Neural progenitor cell (in vitro differentiated cells): ENCODE data around the gene SSBP3. TPM values are rescaled to one million over a fixed set of nuclear protein-coding genes. Genes with fewer than 3 reads are reported as not detected.

ENCODE experiments used
- DNase-seq: peaks from one replicate; pipeline ENCODE4 v3.0.0-alpha.2; 2016; ENCODE audit warnings: low spot score
- H2AFZ ChIP-seq: fragments of 200-600 bp; sonication (generic); replicated peaks from 2 replicates; pipeline ENCODE4 v1.6.1; 2016; ENCODE audit warnings: antibody characterized with exemption
- H3F3A ChIP-seq: fragments of 200-600 bp; sonication (generic); 2 replicates; pipeline ENCODE4 v1.6.1; 2016; ENCODE audit warnings: antibody characterized with exemption, low read depth
- H3K27ac ChIP-seq: fragments of 200-600 bp; sonication (generic); 2 replicates; pipeline ENCODE4 v1.5.1; 2016; ENCODE audit warnings: mild to moderate bottlenecking
- H3K27me3 ChIP-seq: fragments of 200-600 bp; sonication (generic); 2 replicates; pipeline ENCODE4 v1.6.1; 2016; ENCODE audit warnings: mild to moderate bottlenecking, moderate library complexity
- H3K36me3 ChIP-seq: fragments of 200-600 bp; sonication (generic); 2 replicates; pipeline ENCODE4 v1.5.1; 2016
- H3K4me1 ChIP-seq: fragments of 200-600 bp; sonication (generic); 2 replicates; pipeline ENCODE4 v1.6.1; 2016; ENCODE audit warnings: mixed run types
- H3K4me2 ChIP-seq: fragments of 200-600 bp; sonication (generic); 2 replicates; pipeline ENCODE4 v1.6.1; 2016
- H3K4me3 ChIP-seq: fragments of 200-600 bp; sonication (generic); 2 replicates; pipeline ENCODE4 v1.5.1; 2016
- H3K79me2 ChIP-seq: fragments of 200-600 bp; sonication (generic); 2 replicates; pipeline ENCODE4 v1.6.1; 2016; ENCODE audit warnings: low read depth
- H3K9ac ChIP-seq: fragments of 200-600 bp; sonication (generic); 2 replicates; pipeline ENCODE4 v1.6.1; 2016
- H3K9me3 ChIP-seq: fragments of 200-600 bp; sonication (generic); 2 replicates; pipeline ENCODE4 v1.5.1; 2016; ENCODE audit warnings: low read depth
- H4K20me1 ChIP-seq: fragments of 200-600 bp; sonication (generic); 2 replicates; pipeline ENCODE4 v1.6.1; 2016; ENCODE audit warnings: low read depth
- H3K27ac Mint-ChIP-seq: 3 replicates; pipeline ENCODE4 v1.8.0; 2021; ENCODE audit warnings: mixed read lengths
- H3K27me3 Mint-ChIP-seq: 2 replicates; pipeline ENCODE4 v1.8.0; 2022; ENCODE audit warnings: low read depth, mild to moderate bottlenecking, inconsistent platforms, moderate library complexity, mixed read lengths; ENCODE audit not compliant: insufficient read depth
- H3K36me3 Mint-ChIP-seq: 3 replicates; pipeline ENCODE4 v1.8.0; 2021; ENCODE audit warnings: mixed read lengths
- H3K4me1 Mint-ChIP-seq: 3 replicates; pipeline ENCODE4 v1.8.0; 2021; ENCODE audit warnings: mixed read lengths
- H3K4me3 Mint-ChIP-seq: 3 replicates; pipeline ENCODE4 v1.8.0; 2021; ENCODE audit warnings: mild to moderate bottlenecking, moderate library complexity, mixed read lengths
- H3K9me3 Mint-ChIP-seq: 3 replicates; pipeline ENCODE4 v1.8.0; 2020; ENCODE audit warnings: mixed read lengths
- CTCF ChIP-seq: fragments of 200-600 bp; sonication (generic); IDR thresholded peaks from 2 replicates; pipeline ENCODE4 v1.5.1; 2017; ENCODE audit warnings: antibody characterized with exemption, mild to moderate bottlenecking
- EZH2 ChIP-seq: fragments of 200-600 bp; sonication (generic); IDR thresholded peaks from 2 replicates; pipeline ENCODE4 v1.6.1; 2017; ENCODE audit warnings: antibody characterized with exemption, mild to moderate bottlenecking, moderate library complexity
- EZH2phosphoT487 ChIP-seq: fragments of 200-600 bp; sonication (generic); IDR thresholded peaks from 2 replicates; pipeline ENCODE4 v1.6.1; 2017; ENCODE audit warnings: antibody characterized with exemption
- total RNA-seq: library from RNA; depleted of rRNA; stranded (reverse); fragments of >200 nt; gene quantifications from 2 replicates; pipeline ENCODE4 v1.2.3, GENCODE V29; 2015; ENCODE audit warnings: low replicate concordance

SSBP3 gene
- total RNA-seq, 1 donor from 2014 or later: 53.0 TPM

GRCh38 chr1:54277451-54278341 is 128.5 kb downstream of the SSBP3 start:
- no peak overlapping the region for H3K27ac Mint-ChIP-seq
- Histone ChIP-seq H2AFZ (no peak overlapping the region), H4K20me1 (peaks cover 100% of the 10 kb centered on the region), H3K9me3 (no peaks in the 10 kb centered on the region), H3K4me3 (no peak overlapping the region), H3K4me2 (no peak overlapping the region), H3K9ac (no peak overlapping the region), H3K79me2 (peaks cover 41% of the 10 kb centered on the region), H3K4me1 (peaks cover 25% of the 10 kb centered on the region), H3F3A (peaks cover 26% of the 10 kb centered on the region), H3K27me3 (no peaks in the 10 kb centered on the region), H3K36me3 (no peaks in the 10 kb centered on the region), H3K27ac (no peak overlapping the region)
- no peaks in the 10 kb centered on the region for H3K27me3 Mint-ChIP-seq
- peaks cover 47% of the 10 kb centered on the region for H3K4me1 Mint-ChIP-seq
- no peak for DNase-seq
- H3K36me3 Mint-ChIP-seq: peaks cover 20% of the 10 kb centered on the region
- no peaks in the 10 kb centered on the region for H3K9me3 Mint-ChIP-seq
- no peak for TF ChIP-seq EZH2
- no peak for TF ChIP-seq CTCF
- TF ChIP-seq EZH2phosphoT487: no peak
- no peak overlapping the region for H3K4me3 Mint-ChIP-seq

DNA sequence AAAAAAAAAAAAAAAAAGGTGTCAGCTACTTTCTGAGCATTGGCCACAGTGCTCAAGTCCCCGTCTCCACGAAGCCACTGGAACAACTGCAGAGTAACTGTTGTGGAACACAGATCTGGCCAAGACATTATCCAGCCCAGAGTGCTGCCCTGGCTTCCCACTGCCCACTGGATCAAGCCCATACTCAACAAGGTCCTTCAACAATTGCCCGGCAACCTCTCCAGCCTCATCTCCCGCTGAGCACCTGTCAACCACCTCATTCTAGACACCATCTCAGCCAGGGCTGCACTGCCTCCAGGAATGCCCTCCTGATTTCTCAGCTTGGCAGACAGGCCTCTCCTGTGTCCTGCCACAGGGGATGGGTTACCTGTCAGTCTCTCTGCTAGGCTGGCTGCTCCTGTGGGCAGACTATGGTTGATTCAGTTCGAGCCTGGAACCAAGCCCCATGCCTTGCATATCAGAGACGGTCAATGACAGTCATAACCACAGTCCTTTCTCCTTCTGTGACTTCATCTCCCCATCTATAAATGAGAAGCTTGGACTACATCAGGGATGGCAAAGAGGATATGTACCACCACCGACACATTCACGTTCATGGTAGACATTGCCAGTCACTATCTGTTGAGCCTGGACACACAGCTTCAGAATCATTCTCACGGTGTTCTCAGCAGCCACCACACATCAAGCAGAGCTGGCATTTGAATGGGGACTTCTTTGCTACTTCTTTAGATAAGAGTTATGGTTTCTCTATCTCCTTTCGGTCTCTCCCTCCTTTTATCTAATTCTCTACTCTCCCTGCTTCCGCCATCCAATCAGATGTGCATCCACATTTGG is 129.4 kb downstream of the SSBP3 start:
- TF ChIP-seq EZH2 (no peak), EZH2phosphoT487 (no peak), CTCF (no peak)
- Mint-ChIP-seq H3K4me3 (no peak overlapping the region), H3K27ac (peak overlapping the region; percentile 11), H3K27me3 (no peaks in the 10 kb centered on the region), H3K4me1 (peaks cover 52% of the 10 kb centered on the region), H3K9me3 (no peaks in the 10 kb centered on the region), H3K36me3 (peaks cover 19% of the 10 kb centered on the region)
- H3K4me2 ChIP-seq: no peak overlapping the region
- H4K20me1 ChIP-seq: peaks cover 100% of the 10 kb centered on the region
- no peaks in the 10 kb centered on the region for H3K36me3 ChIP-seq
- H3F3A ChIP-seq: peaks cover 28% of the 10 kb centered on the region
- H3K9ac ChIP-seq: no peak overlapping the region
- peaks cover 42% of the 10 kb centered on the region for H3K79me2 ChIP-seq
- H3K4me1 ChIP-seq: peaks cover 31% of the 10 kb centered on the region
- DNase-seq: no peak
- H3K27me3 ChIP-seq: no peaks in the 10 kb centered on the region
- H2AFZ ChIP-seq: no peak overlapping the region
- H3K27ac ChIP-seq: no peak overlapping the region
- no peak overlapping the region for H3K4me3 ChIP-seq
- H3K9me3 ChIP-seq: no peaks in the 10 kb centered on the region

GRCh38 chr1:54275349-54275748 is 130.8 kb downstream of the SSBP3 start:
- Histone ChIP-seq H3K4me2 (no peak overlapping the region), H3K27ac (no peak overlapping the region), H3K9ac (no peak overlapping the region), H3K9me3 (no peaks in the 10 kb centered on the region), H3K36me3 (no peaks in the 10 kb centered on the region), H3K4me3 (no peak overlapping the region), H3K79me2 (peaks cover 57% of the 10 kb centered on the region), H2AFZ (no peak overlapping the region), H4K20me1 (peaks cover 100% of the 10 kb centered on the region), H3F3A (peaks cover 28% of the 10 kb centered on the region), H3K4me1 (peaks cover 31% of the 10 kb centered on the region), H3K27me3 (no peaks in the 10 kb centered on the region)
- Mint-ChIP-seq H3K27ac (peak overlapping the region; percentile 32), H3K4me1 (peaks cover 60% of the 10 kb centered on the region), H3K4me3 (peak overlapping the region; percentile 50), H3K36me3 (peaks cover 15% of the 10 kb centered on the region), H3K27me3 (no peaks in the 10 kb centered on the region), H3K9me3 (no peaks in the 10 kb centered on the region)
- TF ChIP-seq EZH2phosphoT487 (no peak), CTCF (no peak), EZH2 (no peak)
- DNase-seq: no peak
